Thyroid gland (tissue), 4 donors: ENCODE data around the gene LAMA1. TPM values are rescaled to one million over a fixed set of nuclear protein-coding genes. Genes with fewer than 3 reads are reported as not detected.
A peak's percentile ranks its signal among the peaks of the same experiment; 100 is the strongest.

Experiments used
- DNase-seq, 2 donors: peaks; one replicate each; pipeline ENCODE4 v3.0.0-alpha.2; 2019
- H3K27ac ChIP-seq, 3 donors: fragments of 200-600 bp; sonication (generic); 1 replicate in 2 of 3; 2 replicates in 1 of 3; pipeline ENCODE4 v1.5.1; 2016 to 2019; ENCODE audit warnings: mild to moderate bottlenecking in 1 of 3, moderate library complexity in 1 of 3
- H3K27me3 ChIP-seq: fragments of 200-600 bp; sonication (generic); one replicate; pipeline ENCODE4 v1.5.1; 2019
- H3K36me3 ChIP-seq, 2 donors: fragments of 200-600 bp; sonication (generic); one replicate each; pipeline ENCODE4 v1.5.1; 2016 to 2019
- H3K4me1 ChIP-seq, 2 donors: fragments of 200-600 bp; sonication (generic); one replicate each; pipeline ENCODE4 v1.5.1; 2017 to 2019
- H3K4me3 ChIP-seq, 3 donors: fragments of 200-600 bp; sonication (generic); replicated peaks in 1 of 3; 1 replicate in 2 of 3; 2 replicates in 1 of 3; pipeline ENCODE4 v1.5.1; 2016; ENCODE audit warnings: mild to moderate bottlenecking in 1 of 3
- H3K9me3 ChIP-seq: fragments of 200-600 bp; sonication (generic); one replicate; pipeline ENCODE4 v1.5.1; 2017
- POLR2A ChIP-seq, 2 donors: fragments of 450-650 bp; IDR thresholded peaks; one replicate each; pipeline ENCODE4 v1.6.1; 2017; ENCODE audit warnings: antibody characterized with exemption in 2 of 2, mild to moderate bottlenecking in 2 of 2, moderate library complexity in 1 of 2
- WGBS, 2 donors: methylation state at CpG; one replicate each; pipeline ENCODE4 v1.1.5; 2017; 5-methylcytosine and 5-hydroxymethylcytosine counted together
- intact Hi-C: fragments of 100-400 bp; cut with DNase I; formaldehyde crosslinking; loops from one replicate; pipeline ENCODE4 v1.15.1; 2023
- total RNA-seq, 4 donors: library from RNA; depleted of rRNA; stranded (reverse); fragments of >200 nt; gene quantifications; one replicate each; pipeline ENCODE4 v1.2.3, GENCODE V29; 2016
- TF ChIP-seq, protein P1 (sequence below), 6 experiments: fragments of 200-600 bp in 3 of 6; fragments of 450-650 bp in 3 of 6; sonication (generic) in 3 of 6; IDR thresholded peaks; one replicate each; pipeline ENCODE4 v1.5.1; 2016 to 2019; ENCODE audit warnings: antibody characterized with exemption in 6 of 6, mild to moderate bottlenecking in 2 of 6, inconsistent platforms in 1 of 6, moderate library complexity in 1 of 6

Gene LAMA1
- total RNA-seq, 4 donors from 2014 or later, result 4.2 to 20.7 (median 15.2) TPM

DNA sequence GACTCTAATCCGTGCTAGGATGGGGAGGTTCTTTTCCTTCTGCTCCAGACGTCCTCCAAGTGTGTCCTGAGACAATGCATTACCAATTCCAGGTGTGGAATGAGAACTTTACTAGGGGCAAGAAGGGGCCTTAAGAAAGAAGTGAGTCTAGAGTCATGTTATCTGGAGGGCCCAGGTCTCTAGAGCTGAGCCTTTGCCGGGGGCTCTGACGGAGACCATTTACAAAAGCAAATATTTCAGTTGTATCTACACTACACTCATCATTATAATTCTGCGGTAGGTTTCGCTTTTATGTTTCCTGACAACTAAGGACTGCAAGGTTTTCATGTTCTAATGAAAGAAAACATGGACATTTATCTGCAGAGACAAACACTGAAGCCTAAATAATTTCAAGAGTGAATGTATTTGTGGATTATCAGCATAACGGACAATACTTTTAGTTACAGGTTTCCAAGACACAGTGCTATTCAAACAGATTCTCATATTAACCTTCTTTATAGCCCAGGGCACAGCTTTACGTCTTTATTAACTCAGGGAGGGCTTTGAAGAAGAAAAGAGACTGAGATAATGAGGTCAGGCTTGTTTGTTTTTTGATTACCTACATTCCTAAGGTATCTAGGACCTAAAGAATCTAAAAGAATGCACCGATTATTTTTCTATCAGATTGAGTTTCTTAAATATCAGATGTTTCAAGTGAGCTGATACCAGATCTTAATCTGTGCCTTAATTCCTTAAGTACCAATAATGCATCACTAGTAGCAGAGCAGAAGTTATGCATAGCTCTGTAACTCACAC is 15.0 kb upstream of the LAMA1 start:
- WGBS, 2 donors, result 76 to 79% methylated on average over 9 of the region's 9 CpGs
- no peaks in the 10 kb centered on the region for H3K36me3 ChIP-seq
- H3K4me1 ChIP-seq, result no peaks in the 10 kb centered on the region
- H3K9me3 ChIP-seq, result no peaks in the 10 kb centered on the region
- intact Hi-C loops, result no loop called here
- no peak overlapping the region for H3K27ac ChIP-seq
- H3K4me3 ChIP-seq, result no peak overlapping the region
- TF ChIP-seq, protein P1, sequence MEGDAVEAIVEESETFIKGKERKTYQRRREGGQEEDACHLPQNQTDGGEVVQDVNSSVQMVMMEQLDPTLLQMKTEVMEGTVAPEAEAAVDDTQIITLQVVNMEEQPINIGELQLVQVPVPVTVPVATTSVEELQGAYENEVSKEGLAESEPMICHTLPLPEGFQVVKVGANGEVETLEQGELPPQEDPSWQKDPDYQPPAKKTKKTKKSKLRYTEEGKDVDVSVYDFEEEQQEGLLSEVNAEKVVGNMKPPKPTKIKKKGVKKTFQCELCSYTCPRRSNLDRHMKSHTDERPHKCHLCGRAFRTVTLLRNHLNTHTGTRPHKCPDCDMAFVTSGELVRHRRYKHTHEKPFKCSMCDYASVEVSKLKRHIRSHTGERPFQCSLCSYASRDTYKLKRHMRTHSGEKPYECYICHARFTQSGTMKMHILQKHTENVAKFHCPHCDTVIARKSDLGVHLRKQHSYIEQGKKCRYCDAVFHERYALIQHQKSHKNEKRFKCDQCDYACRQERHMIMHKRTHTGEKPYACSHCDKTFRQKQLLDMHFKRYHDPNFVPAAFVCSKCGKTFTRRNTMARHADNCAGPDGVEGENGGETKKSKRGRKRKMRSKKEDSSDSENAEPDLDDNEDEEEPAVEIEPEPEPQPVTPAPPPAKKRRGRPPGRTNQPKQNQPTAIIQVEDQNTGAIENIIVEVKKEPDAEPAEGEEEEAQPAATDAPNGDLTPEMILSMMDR (IDR thresholded peaks at IDR 0.05), result no peak
- no peak for TF ChIP-seq POLR2A (IDR thresholded peaks at IDR 0.05)
- H3K27me3 ChIP-seq, result no peaks in the 10 kb centered on the region
- no peak for DNase-seq

DNA sequence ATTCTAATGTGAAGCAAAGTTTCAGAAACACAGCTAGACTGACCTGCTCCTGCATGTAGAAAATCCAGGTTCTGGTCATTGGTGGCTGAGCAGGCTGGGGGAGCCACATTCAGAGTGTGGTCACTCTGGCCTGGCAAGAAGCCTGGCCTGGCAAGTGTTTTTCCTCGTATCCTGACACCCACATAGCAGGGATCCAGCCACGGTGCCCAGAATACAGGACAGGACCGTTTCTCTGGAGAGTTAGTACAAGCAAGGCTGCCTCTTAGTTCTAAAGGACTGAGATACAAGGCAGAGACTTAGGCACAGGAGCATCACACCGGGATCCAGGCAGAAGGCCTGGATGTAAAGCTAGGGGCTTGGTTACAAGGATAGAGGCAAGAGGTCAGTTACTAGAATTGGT is 4.8 kb upstream of the LAMA1 start:
- DNase-seq, result peak in 1 of 2 donors; percentile 44
- intact Hi-C loops, result no loop called here
- Histone ChIP-seq H3K36me3 (no peaks in the 10 kb centered on the region), H3K9me3 (no peaks in the 10 kb centered on the region), H3K27ac (no peak overlapping the region), H3K4me1 (no peaks in the 10 kb centered on the region), H3K4me3 (no peak overlapping the region), H3K27me3 (no peaks in the 10 kb centered on the region)
- TF ChIP-seq, protein P1 (IDR thresholded peaks at IDR 0.05), result no peak
- no peak for TF ChIP-seq POLR2A (IDR thresholded peaks at IDR 0.05)
- 64 to 84% methylated on average over 4 of the region's 4 CpGs for WGBS, 2 donors

DNA sequence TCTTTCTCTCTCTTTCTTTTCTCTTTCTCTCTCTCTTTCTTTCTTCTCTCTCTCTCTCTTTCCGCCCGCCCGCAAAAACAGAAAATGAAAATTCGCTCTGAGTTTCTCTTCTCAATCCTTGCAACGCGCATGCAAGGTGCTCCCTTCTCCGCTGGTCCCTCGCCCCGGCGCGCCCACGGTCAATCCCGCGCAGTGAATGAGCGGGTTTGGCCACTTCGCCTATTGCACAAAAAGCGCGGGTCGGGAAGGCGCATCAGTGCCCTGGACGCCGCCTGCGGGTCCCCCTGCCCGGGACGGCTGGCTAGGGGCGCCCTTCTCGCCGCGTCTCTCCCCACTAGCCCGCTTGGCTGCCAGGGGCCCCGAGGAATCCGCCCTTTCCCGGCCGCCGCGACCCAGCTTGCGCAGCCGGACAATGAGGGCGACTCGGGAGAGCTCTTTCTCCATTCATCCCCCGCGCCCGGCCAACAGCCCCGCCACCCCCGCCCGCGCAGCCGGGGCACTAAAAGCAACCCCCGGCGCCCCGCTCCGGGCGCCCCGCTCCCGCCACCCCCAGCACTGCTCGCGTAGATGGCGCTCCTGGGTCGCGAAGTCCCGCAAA is 706 bp downstream of the LAMA1 start:
- Histone ChIP-seq H3K4me3 (peak overlapping the region; percentile 54 to 69 (median 60)), H3K36me3 (no peaks in the 10 kb centered on the region), H3K27ac (no peak overlapping the region), H3K4me1 (peaks cover 3 to 6% of the 10 kb centered on the region in 2 donors), H3K9me3 (no peaks in the 10 kb centered on the region), H3K27me3 (no peaks in the 10 kb centered on the region)
- 0 to 1% methylated on average over 16 to 22 of the region's 61 CpGs for WGBS, 2 donors
- no peak for DNase-seq
- no peak for TF ChIP-seq POLR2A (IDR thresholded peaks at IDR 0.05)
- TF ChIP-seq, protein P1 (IDR thresholded peaks at IDR 0.05), result no peak
- intact Hi-C loops, result no loop called here

GRCh38 chr18:7116001-7116730 is 1.4 kb downstream of the LAMA1 start:
- peak overlapping the region; percentile 54 to 69 (median 60) for H3K4me3 ChIP-seq
- 8% methylated on average over 24 of the region's 24 CpGs for WGBS, 2 donors
- DNase-seq, result peak; percentile 39 to 65
- TF ChIP-seq POLR2A (IDR thresholded peaks at IDR 0.05), result no peak
- TF ChIP-seq, protein P1 (IDR thresholded peaks at IDR 0.05), result no peak
- no peaks in the 10 kb centered on the region for H3K36me3 ChIP-seq
- intact Hi-C loops, result no loop called here
- H3K9me3 ChIP-seq, result no peaks in the 10 kb centered on the region
- H3K4me1 ChIP-seq, result peaks cover 3 to 6% of the 10 kb centered on the region in 2 donors
- no peak overlapping the region for H3K27ac ChIP-seq
- H3K27me3 ChIP-seq, result no peaks in the 10 kb centered on the region
